Neural cell (in vitro differentiated cells): Measurements from ENCODE around the gene PEAK3. TPM values are rescaled to one million over a fixed set of nuclear protein-coding genes. Genes with fewer than 3 reads are reported as not detected.

ENCODE experiments used
- H2AFZ ChIP-seq: fragments of 200-600, 300-800 bp; sonication (generic), shearing (Covaris generic); 2 replicates; pipeline ENCODE4 v1.6.0; 2014; ENCODE audit warnings: low read depth, mild to moderate bottlenecking, antibody characterized with exemption, low read length, moderate library complexity
- H3F3A ChIP-seq: fragments of 200-600 bp; shearing (Covaris generic); 2 replicates; pipeline ENCODE4 v1.6.1; 2016; ENCODE audit warnings: mild to moderate bottlenecking, moderate library complexity, mixed read lengths, antibody characterized with exemption, low read length; ENCODE audit not compliant: insufficient read depth, poor library complexity, severe bottlenecking
- H3K27ac ChIP-seq: fragments of 200-600, 300-800 bp; sonication (generic), shearing (Covaris generic); 2 replicates; pipeline ENCODE4 v1.5.1; 2014; ENCODE audit warnings: mild to moderate bottlenecking, low read length, moderate library complexity
- H3K27me3 ChIP-seq: fragments of 300-800, 200-600 bp; sonication (generic), shearing (Covaris generic); 2 replicates; pipeline ENCODE4 v1.6.0; 2014; ENCODE audit warnings: mild to moderate bottlenecking, low read depth, low read length, moderate library complexity; ENCODE audit not compliant: insufficient read depth
- H3K36me3 ChIP-seq: fragments of 300-800, 200-600 bp; sonication (generic), shearing (Covaris generic); 2 replicates; pipeline ENCODE4 v1.5.1; 2014; ENCODE audit warnings: mild to moderate bottlenecking, antibody characterized with exemption, low read length, moderate library complexity; ENCODE audit not compliant: insufficient read depth
- H3K4me2 ChIP-seq: fragments of 300-800, 200-600 bp; sonication (generic), shearing (Covaris generic); 2 replicates; pipeline ENCODE4 v1.6.0; 2014; ENCODE audit warnings: mild to moderate bottlenecking, low read length
- H3K4me3 ChIP-seq: fragments of 300-800, 200-600 bp; sonication (generic), shearing (Covaris generic); 2 replicates; pipeline ENCODE4 v1.5.1; 2014; ENCODE audit warnings: mild to moderate bottlenecking, low read length, moderate library complexity
- H3K79me2 ChIP-seq: fragments of 200-600 bp; shearing (Covaris generic); replicated peaks from 2 replicates; pipeline ENCODE4 v1.6.0; 2014; ENCODE audit warnings: mild to moderate bottlenecking, low read length, moderate library complexity; ENCODE audit not compliant: insufficient read depth
- H3K9ac ChIP-seq: fragments of 300-800, 200-600 bp; sonication (generic), shearing (Covaris generic); 2 replicates; pipeline ENCODE4 v1.6.1; 2016; ENCODE audit warnings: mild to moderate bottlenecking, low read length, mixed read lengths
- H3K9me2 ChIP-seq: fragments of 200-600 bp; shearing (Covaris generic); 2 replicates; pipeline ENCODE4 v1.6.1; 2016; ENCODE audit warnings: mild to moderate bottlenecking, low read length, mixed read lengths; ENCODE audit not compliant: insufficient read depth
- H3K9me3 ChIP-seq: fragments of 200-600, 300-800 bp; sonication (generic), shearing (Covaris generic); 2 replicates; pipeline ENCODE4 v1.6.1; 2016; ENCODE audit warnings: mild to moderate bottlenecking, mixed run types, low read length, moderate library complexity, mixed read lengths
- H4K20me1 ChIP-seq: fragments of 200-600 bp; shearing (Covaris generic); 2 replicates; pipeline ENCODE4 v1.6.1; 2016; ENCODE audit warnings: mild to moderate bottlenecking, mixed run types; ENCODE audit not compliant: insufficient read depth
- CTCF ChIP-seq: fragments of 450-650 bp; IDR thresholded peaks from 2 replicates; pipeline ENCODE4 v1.5.1; 2014; ENCODE audit warnings: antibody characterized with exemption, mild to moderate bottlenecking, moderate library complexity; ENCODE audit not compliant: poor library complexity, severe bottlenecking
- EP300 ChIP-seq: fragments of 450-650 bp; conservative IDR thresholded peaks from 2 replicates; pipeline ENCODE4 v1.6.1; 2014; ENCODE audit warnings: antibody characterized with exemption, mild to moderate bottlenecking, moderate library complexity; ENCODE audit not compliant: poor library complexity, severe bottlenecking
- EZH2 ChIP-seq: fragments of 200-600, 300-800 bp; shearing (Covaris generic), sonication (generic); IDR thresholded peaks from 2 replicates; pipeline ENCODE4 v1.6.1; 2014; ENCODE audit warnings: antibody characterized with exemption, low read length, borderline replicate concordance, mild to moderate bottlenecking; ENCODE audit not compliant: insufficient read depth, poor library complexity, severe bottlenecking
- MXI1 ChIP-seq: fragments of 450-650 bp; conservative IDR thresholded peaks from 2 replicates; pipeline ENCODE4 v1.6.1; 2014; ENCODE audit warnings: antibody characterized with exemption, mild to moderate bottlenecking; ENCODE audit not compliant: poor library complexity, severe bottlenecking
- POLR2AphosphoS5 ChIP-seq: IDR thresholded peaks from 2 replicates; pipeline ENCODE4 v1.6.1; 2012
- RAD21 ChIP-seq: fragments of 450-650 bp; conservative IDR thresholded peaks from 2 replicates; pipeline ENCODE4 v1.6.1; 2014; ENCODE audit warnings: antibody characterized with exemption, mild to moderate bottlenecking, moderate library complexity
- REST ChIP-seq: IDR thresholded peaks from 2 replicates; pipeline ENCODE4 v1.6.1; 2012; ENCODE audit warnings: borderline replicate concordance
- SMC3 ChIP-seq: fragments of 450-650 bp; conservative IDR thresholded peaks from 2 replicates; pipeline ENCODE4 v1.6.1; 2014; ENCODE audit warnings: antibody characterized with exemption, mild to moderate bottlenecking, moderate library complexity; ENCODE audit not compliant: poor library complexity
- TAF1 ChIP-seq: IDR thresholded peaks from 2 replicates; pipeline ENCODE4 v1.6.1; 2012; ENCODE audit warnings: low read depth
- polyA plus RNA-seq: library from polyadenylated mRNA; depleted of rRNA; stranded (reverse); fragments of >200 nt; gene quantifications from 2 replicates; pipeline ENCODE4 v1.2.3, GENCODE V29; 2014

The PEAK3 gene
- polyA plus RNA-seq, 1 donor from 2014 or later = not detected

GRCh38 chr19:2317756-2318155, 35.8 kb upstream of the PEAK3 start:
- Histone ChIP-seq H3K4me3 (no peak overlapping the region), H3K9ac (no peak overlapping the region), H2AFZ (no peak overlapping the region), H3K79me2 (no peaks in the 10 kb centered on the region), H3K27ac (no peak overlapping the region), H3K9me3 (no peaks in the 10 kb centered on the region), H4K20me1 (no peaks in the 10 kb centered on the region), H3F3A (no peaks in the 10 kb centered on the region), H3K9me2 (no peaks in the 10 kb centered on the region), H3K4me2 (no peak overlapping the region), H3K36me3 (no peaks in the 10 kb centered on the region), H3K27me3 (no peaks in the 10 kb centered on the region)
- TF ChIP-seq MXI1 (no peak), TAF1 (no peak), RAD21 (no peak), CTCF (no peak), SMC3 (no peak), EZH2 (no peak), REST (no peak), POLR2AphosphoS5 (no peak), EP300 (no peak)

GRCh38 chr19:2317300-2317699, 35.3 kb upstream of the PEAK3 start:
- TF ChIP-seq RAD21 (no peak), CTCF (no peak), REST (no peak), SMC3 (no peak), EP300 (no peak), TAF1 (no peak), EZH2 (no peak), MXI1 (no peak), POLR2AphosphoS5 (no peak)

More at GRCh38 chr19:2317300-2317699, 35.3 kb upstream of the PEAK3 start:
- H3F3A ChIP-seq = no peaks in the 10 kb centered on the region
- H3K4me3 ChIP-seq = no peak overlapping the region
- no peak overlapping the region for H3K4me2 ChIP-seq
- no peaks in the 10 kb centered on the region for H3K36me3 ChIP-seq
- H3K9ac ChIP-seq = no peak overlapping the region
- no peak overlapping the region for H2AFZ ChIP-seq
- no peaks in the 10 kb centered on the region for H3K79me2 ChIP-seq
- H3K27ac ChIP-seq = no peak overlapping the region
- no peaks in the 10 kb centered on the region for H3K27me3 ChIP-seq
- H3K9me2 ChIP-seq = no peaks in the 10 kb centered on the region
- no peaks in the 10 kb centered on the region for H4K20me1 ChIP-seq
- H3K9me3 ChIP-seq = no peaks in the 10 kb centered on the region
